NCI-H69 (cell line): Measurements from ENCODE around the gene PLPP3.

Source experiments
- DNase-seq: peaks from one replicate; lab custom pipeline; 2025; lab: John Stamatoyannopoulos, UW

Gene PLPP3

GRCh38 chr1:56461158-56462127 is 117.9 kb downstream of the PLPP3 start:
- no peak for DNase-seq

GRCh38 chr1:56459260-56459659 is 120.1 kb downstream of the PLPP3 start:
- no peak for DNase-seq

- no peak for DNase-seq
Measured at GRCh38 chr1:56457756-56458375, 121.5 kb downstream of the PLPP3 start.

GRCh38 chr1:56456435-56457101 is 122.8 kb downstream of the PLPP3 start:
- no peak for DNase-seq

GRCh38 chr1:56453417-56454078 is 125.8 kb downstream of the PLPP3 start:
- DNase-seq, result no peak

- DNase-seq, result no peak
Measured at GRCh38 chr1:56453016-56453415, 126.3 kb downstream of the PLPP3 start.

GRCh38 chr1:56452027-56453011 is 127.0 kb downstream of the PLPP3 start:
- DNase-seq, result peak; percentile 12

GRCh38 chr1:56451491-56451890 is 127.9 kb downstream of the PLPP3 start:
- peak; percentile 9 for DNase-seq

GRCh38 chr1:56450004-56450666 is 129.2 kb downstream of the PLPP3 start:
- DNase-seq, result no peak

GRCh38 chr1:56448529-56449300 is 130.6 kb downstream of the PLPP3 start:
- DNase-seq, result no peak

GRCh38 chr1:56447823-56448222 is 131.5 kb downstream of the PLPP3 start:
- no peak for DNase-seq

- DNase-seq, result peak; percentile 5
Measured at GRCh38 chr1:56446531-56447098, 132.7 kb downstream of the PLPP3 start.

- no peak for DNase-seq
Measured at GRCh38 chr1:56444960-56445646, 134.3 kb downstream of the PLPP3 start.
